ENCODE measurements around the gene AGBL4.

Gene AGBL4

DNA sequence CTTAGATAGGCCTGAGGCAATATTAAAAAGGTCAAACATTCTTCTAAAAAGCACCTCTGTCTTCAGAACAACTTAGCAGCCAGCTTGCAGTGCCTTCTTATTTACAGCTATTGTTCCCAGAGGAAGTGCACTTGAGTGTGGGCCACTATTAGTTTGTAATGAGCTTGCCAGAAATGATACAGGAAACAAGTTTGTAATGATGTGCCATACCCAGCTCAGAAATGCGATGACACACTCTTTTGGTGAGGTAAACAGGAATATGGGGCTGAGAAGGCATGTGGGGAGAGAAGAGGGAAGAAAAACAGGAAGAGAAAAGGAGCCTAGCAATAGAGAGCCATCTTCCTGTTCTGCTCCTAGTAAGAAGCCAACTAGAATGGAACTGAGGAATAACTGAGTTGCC, 295.4 kb downstream of the AGBL4 start:
- TF ChIP-seq POLR2AphosphoS5 (IDR thresholded peaks at IDR 0.05; ENCODE audit: low read depth, low read length) (no peak), FOXP2 (optimal IDR thresholded peaks at IDR 0.05; ENCODE audit: borderline replicate concordance, extremely low read depth, extremely low read length, insufficient read depth) (no peak), TAF1 (IDR thresholded peaks at IDR 0.05; ENCODE audit: borderline replicate concordance, insufficient read depth, low read length) (no peak), SIN3A (IDR thresholded peaks at IDR 0.05; ENCODE audit: borderline replicate concordance, insufficient read depth, low read length) (no peak), REST (IDR thresholded peaks at IDR 0.05; ENCODE audit: insufficient read depth in 1 of 2, low read depth in 2 of 2, low read length in 2 of 2) (no peak)

- TF ChIP-seq FOXP2 (optimal IDR thresholded peaks at IDR 0.05; ENCODE audit: borderline replicate concordance, extremely low read depth, extremely low read length, insufficient read depth): no peak
- TF ChIP-seq TAF1 (IDR thresholded peaks at IDR 0.05; ENCODE audit: borderline replicate concordance, insufficient read depth, low read length): no peak
- TF ChIP-seq REST (IDR thresholded peaks at IDR 0.05; ENCODE audit: insufficient read depth in 1 of 2, low read depth in 2 of 2, low read length in 2 of 2): no peak
- no peak for TF ChIP-seq SIN3A (IDR thresholded peaks at IDR 0.05; ENCODE audit: borderline replicate concordance, insufficient read depth, low read length)
- TF ChIP-seq POLR2AphosphoS5 (IDR thresholded peaks at IDR 0.05; ENCODE audit: low read depth, low read length): no peak
These were observed 300.1 kb downstream of the AGBL4 start for GRCh38 chr1:49723662-49724061.

DNA sequence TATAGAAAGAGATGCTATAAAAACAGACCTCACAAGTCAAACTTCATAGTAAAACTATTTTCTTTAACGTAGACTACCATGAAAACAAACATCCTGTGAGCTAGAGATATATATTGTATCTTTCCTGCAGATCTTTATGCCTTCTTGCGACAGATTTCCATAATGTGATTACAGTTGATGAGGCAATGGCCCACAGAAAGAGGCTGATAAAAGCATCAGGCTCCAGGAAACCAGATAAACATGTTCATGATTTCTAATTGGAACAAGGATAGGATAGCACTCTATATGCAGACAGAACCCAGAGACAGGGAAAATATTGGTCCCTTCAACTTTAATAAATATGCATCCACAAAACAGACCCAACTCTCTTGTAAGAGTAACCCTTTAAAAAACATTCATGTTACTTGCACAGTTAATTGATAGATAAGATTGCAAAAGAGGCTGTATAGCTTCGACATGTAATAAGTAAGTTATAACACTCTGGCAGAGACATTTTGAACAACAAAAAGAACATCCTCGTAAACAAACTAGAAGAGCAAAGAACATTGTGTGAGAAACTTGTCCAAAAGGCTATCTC, 329.4 kb downstream of the AGBL4 start:
- no peak for TF ChIP-seq SIN3A (IDR thresholded peaks at IDR 0.05; ENCODE audit: borderline replicate concordance, insufficient read depth, low read length)
- no peak for TF ChIP-seq TAF1 (IDR thresholded peaks at IDR 0.05; ENCODE audit: borderline replicate concordance, insufficient read depth, low read length)
- no peak for TF ChIP-seq REST (IDR thresholded peaks at IDR 0.05; ENCODE audit: insufficient read depth in 1 of 2, low read depth in 2 of 2, low read length in 2 of 2)
- no peak for TF ChIP-seq POLR2AphosphoS5 (IDR thresholded peaks at IDR 0.05; ENCODE audit: low read depth, low read length)
- no peak for TF ChIP-seq FOXP2 (optimal IDR thresholded peaks at IDR 0.05; ENCODE audit: borderline replicate concordance, extremely low read depth, extremely low read length, insufficient read depth)

- TF ChIP-seq SIN3A (IDR thresholded peaks at IDR 0.05; ENCODE audit: borderline replicate concordance, insufficient read depth, low read length): no peak
These were observed 337.6 kb downstream of the AGBL4 start for GRCh38 chr1:49686107-49686506.

GRCh38 chr1:49677706-49678105, 346.0 kb downstream of the AGBL4 start:
- TF ChIP-seq FOXP2 (optimal IDR thresholded peaks at IDR 0.05; ENCODE audit: borderline replicate concordance, extremely low read depth, extremely low read length, insufficient read depth) (no peak), SIN3A (IDR thresholded peaks at IDR 0.05; ENCODE audit: borderline replicate concordance, insufficient read depth, low read length) (no peak), POLR2AphosphoS5 (IDR thresholded peaks at IDR 0.05; ENCODE audit: low read depth, low read length) (no peak), TAF1 (IDR thresholded peaks at IDR 0.05; ENCODE audit: borderline replicate concordance, insufficient read depth, low read length) (no peak), REST (IDR thresholded peaks at IDR 0.05; ENCODE audit: insufficient read depth in 1 of 2, low read depth in 2 of 2, low read length in 2 of 2) (no peak)
